ENCODE results near the gene RNU2-1. TPM values are rescaled to one million over a fixed set of nuclear protein-coding genes. Genes with fewer than 3 reads are reported as not detected.
A peak's percentile ranks its signal among the peaks of the same experiment; 100 is the strongest.
"Not testable (repeated sequence)": the region's sequence is repeated elsewhere in the genome, so short reads cannot be mapped to it uniquely, and the experiment has no call there.

RNU2-1 gene
- total RNA-seq, 1 donor = not detected

DNA sequence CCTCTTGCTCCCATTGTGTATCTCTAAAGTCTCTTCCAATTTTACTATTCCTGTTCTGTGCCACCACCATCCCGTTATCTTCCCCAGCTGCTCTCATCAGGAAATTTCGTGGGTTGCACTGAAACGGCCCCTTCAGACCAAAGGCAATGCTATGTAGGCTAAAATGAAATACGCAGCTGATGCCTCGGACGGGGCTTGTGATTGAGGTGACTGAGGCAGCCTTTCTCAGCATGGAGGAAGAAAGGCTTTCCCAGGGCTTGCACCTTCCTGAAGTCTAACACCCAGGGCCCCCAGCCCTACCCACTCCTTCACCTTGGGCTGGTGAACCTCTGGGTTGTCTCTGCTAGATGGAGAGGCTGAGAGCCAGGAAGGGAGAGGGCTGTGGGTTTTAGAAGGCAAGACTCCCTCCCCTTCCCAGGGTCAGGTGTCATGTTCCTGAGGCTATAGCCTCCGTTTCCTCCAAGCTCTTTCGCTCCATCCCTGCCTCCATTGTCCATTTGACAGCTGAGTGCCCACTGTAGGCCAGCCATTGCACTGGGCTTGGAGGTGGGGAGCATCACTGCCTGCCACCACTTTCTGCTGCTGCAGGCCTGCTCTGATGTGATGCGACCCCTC, 13.2 kb downstream of the RNU2-1 start:
- Histone ChIP-seq H3K9me3 (ENCODE audit: low read depth, low read length) (no peaks in the 10 kb centered on the region), H3K27me3 (ENCODE audit: insufficient read depth, low read length) (no peaks in the 10 kb centered on the region), H3K4me1 (ENCODE audit: insufficient read depth, low read length) (no peaks in the 10 kb centered on the region), H3K4me3 (ENCODE audit: low read length) (no peak overlapping the region)

DNA sequence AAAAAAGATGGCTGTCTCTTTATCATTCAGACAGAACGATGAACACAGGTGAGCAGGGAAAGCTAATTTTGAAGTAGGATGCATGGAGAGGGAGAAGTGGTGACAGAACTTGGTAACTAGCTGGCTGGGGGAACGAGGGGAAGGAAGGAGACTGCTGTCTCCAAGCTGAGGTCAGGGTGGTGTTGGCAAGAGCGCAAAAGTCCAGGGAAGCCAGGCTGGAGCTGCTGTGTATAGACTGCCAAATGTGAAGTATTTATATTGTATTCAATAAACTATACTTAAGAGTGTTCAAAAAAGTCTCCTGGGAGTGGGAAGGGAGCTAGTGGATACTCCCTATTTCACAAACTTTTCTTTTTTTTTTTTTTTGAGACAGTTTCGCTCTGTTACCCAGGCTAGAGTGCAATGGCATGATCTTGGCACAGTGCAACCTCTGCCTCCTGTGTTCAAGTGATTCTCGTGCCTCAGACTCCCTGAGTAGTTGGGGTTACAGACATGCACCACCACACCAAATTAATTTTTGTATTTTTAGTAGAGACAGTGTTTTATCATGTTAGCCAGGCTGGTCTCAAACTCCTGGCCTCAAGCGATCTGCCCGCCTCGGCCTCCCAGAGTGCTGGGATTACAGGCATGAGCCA, 13.9 kb downstream of the RNU2-1 start:
- H3K27me3 ChIP-seq (ENCODE audit: insufficient read depth, low read length) = no peaks in the 10 kb centered on the region
- no peaks in the 10 kb centered on the region for H3K4me1 ChIP-seq (ENCODE audit: insufficient read depth, low read length)
- no peaks in the 10 kb centered on the region for H3K9me3 ChIP-seq (ENCODE audit: low read depth, low read length)
- H3K4me3 ChIP-seq (ENCODE audit: low read length) = no peak overlapping the region

- no peaks in the 10 kb centered on the region for H3K9me3 ChIP-seq (ENCODE audit: low read depth, low read length)
- H3K4me3 ChIP-seq (ENCODE audit: low read length) = no peak overlapping the region
- no peaks in the 10 kb centered on the region for H3K27me3 ChIP-seq (ENCODE audit: insufficient read depth, low read length)
- peaks cover under 1% of the 10 kb centered on the region for H3K4me1 ChIP-seq (ENCODE audit: insufficient read depth, low read length)
Measured at GRCh38 chr17:43219001-43219400, 14.8 kb downstream of the RNU2-1 start.

- H3K9me3 ChIP-seq (ENCODE audit: low read depth, low read length) = no peaks in the 10 kb centered on the region
- H3K27me3 ChIP-seq (ENCODE audit: insufficient read depth, low read length) = no peaks in the 10 kb centered on the region
- H3K4me3 ChIP-seq (ENCODE audit: low read length) = no peak overlapping the region
- peaks cover 14% of the 10 kb centered on the region for H3K4me1 ChIP-seq (ENCODE audit: insufficient read depth, low read length)
Measured at GRCh38 chr17:43217614-43218087, 16.1 kb downstream of the RNU2-1 start.

DNA sequence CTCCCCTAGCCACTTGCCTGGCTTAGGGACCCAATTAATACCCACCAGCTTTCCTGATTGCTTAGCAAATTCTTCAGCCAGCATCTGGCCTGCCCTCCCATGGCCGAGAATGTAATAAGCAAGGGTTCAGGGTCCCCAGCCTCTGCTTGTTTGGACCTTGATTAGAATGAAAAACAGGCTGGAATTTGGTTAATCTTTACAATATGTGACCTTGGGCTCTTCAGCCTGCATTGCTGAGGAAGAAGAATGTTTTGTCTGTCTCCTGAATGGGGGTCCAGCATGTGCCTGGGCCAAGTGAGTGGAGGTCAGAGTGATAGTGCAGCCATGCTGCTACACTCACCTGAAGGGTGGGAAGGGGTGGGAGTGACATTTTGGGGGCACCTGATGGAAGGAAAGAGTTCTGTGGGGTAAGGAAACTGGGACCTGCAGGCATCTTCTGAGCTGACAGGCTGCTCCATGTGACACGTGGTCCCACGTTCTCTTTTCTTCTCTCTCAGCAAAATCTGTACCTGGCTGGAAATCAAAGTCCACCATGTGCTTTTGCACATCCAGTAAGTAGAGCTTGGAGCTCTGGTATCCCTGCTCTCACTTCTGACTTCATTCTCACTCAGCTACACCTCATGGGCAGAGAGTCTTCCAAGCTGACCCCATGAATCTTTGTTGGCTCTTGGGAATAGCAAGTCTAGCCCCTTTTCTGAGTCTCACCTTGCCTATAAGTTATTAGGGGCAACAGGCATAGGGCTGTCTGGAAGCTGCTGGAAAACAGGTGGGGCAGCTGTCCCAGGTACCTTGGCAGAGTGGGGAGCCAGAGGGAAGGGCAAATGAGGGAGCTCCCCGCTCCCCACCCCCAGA, 16.8 kb downstream of the RNU2-1 start:
- Histone ChIP-seq H3K9me3 (ENCODE audit: low read depth, low read length) (no peaks in the 10 kb centered on the region), H3K4me3 (ENCODE audit: low read length) (no peak overlapping the region), H3K27me3 (ENCODE audit: insufficient read depth, low read length) (no peaks in the 10 kb centered on the region), H3K4me1 (ENCODE audit: insufficient read depth, low read length) (peaks cover 20% of the 10 kb centered on the region)

- Histone ChIP-seq H3K27me3 (ENCODE audit: insufficient read depth, low read length) (no peaks in the 10 kb centered on the region), H3K4me3 (ENCODE audit: low read length) (no peak overlapping the region), H3K4me1 (ENCODE audit: insufficient read depth, low read length) (peaks cover 23% of the 10 kb centered on the region), H3K9me3 (ENCODE audit: low read depth, low read length) (no peaks in the 10 kb centered on the region)
Measured at GRCh38 chr17:43216369-43216761, 17.4 kb downstream of the RNU2-1 start.

DNA sequence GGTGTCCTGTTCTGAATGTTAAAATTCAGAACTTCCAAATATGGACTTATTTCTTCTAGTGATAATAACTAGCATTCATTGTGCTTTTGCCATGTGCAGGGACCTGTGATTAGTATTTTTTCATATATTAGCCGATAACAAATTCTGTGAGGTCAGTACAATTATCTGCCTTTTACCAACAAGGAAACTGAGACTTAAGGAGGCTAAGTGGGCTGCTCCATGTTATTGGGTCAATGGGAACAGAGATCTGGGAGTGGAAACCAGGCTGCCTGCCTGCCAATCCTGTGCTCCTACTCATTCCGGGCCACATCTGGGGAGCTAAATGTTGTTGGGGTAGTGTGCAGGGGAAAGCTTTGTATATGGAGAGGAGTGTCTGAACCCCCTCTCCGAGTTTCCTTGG, 18.4 kb downstream of the RNU2-1 start:
- Histone ChIP-seq H3K4me3 (ENCODE audit: low read length) (no peak overlapping the region), H3K4me1 (ENCODE audit: insufficient read depth, low read length) (peaks cover 33% of the 10 kb centered on the region), H3K27me3 (ENCODE audit: insufficient read depth, low read length) (no peaks in the 10 kb centered on the region), H3K9me3 (ENCODE audit: low read depth, low read length) (no peaks in the 10 kb centered on the region)

DNA sequence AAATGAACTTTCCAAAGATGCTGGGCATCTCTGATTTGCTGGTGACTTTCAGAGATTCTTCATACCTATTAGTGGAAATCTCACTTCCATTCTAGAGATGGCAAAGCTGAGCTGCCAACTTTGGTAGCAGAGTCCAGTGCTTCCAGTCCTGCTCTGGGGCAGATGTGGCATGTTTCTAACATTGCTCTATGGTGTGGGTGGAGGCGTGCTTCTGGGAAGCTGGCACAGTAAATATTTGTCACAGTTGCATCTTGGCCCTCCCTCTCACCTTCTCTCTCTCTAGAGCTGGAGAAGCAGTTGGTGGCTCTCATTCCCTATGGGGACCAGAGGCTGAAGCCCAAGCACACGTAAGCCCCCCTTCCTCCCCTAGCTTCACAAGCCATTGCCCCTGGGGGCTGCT, 20.2 kb downstream of the RNU2-1 start:
- Histone ChIP-seq H3K9me3 (ENCODE audit: low read depth, low read length) (no peaks in the 10 kb centered on the region), H3K4me3 (ENCODE audit: low read length) (no peak overlapping the region), H3K4me1 (ENCODE audit: insufficient read depth, low read length) (peaks cover 33% of the 10 kb centered on the region), H3K27me3 (ENCODE audit: insufficient read depth, low read length) (no peaks in the 10 kb centered on the region)

- peak overlapping the region; percentile 66 for H3K4me3 ChIP-seq (ENCODE audit: low read length)
- no peaks in the 10 kb centered on the region for H3K9me3 ChIP-seq (ENCODE audit: low read depth, low read length)
- H3K4me1 ChIP-seq (ENCODE audit: insufficient read depth, low read length) = peaks cover 33% of the 10 kb centered on the region
- H3K27me3 ChIP-seq (ENCODE audit: insufficient read depth, low read length) = no peaks in the 10 kb centered on the region
Measured at GRCh38 chr17:43212641-43213490, 20.9 kb downstream of the RNU2-1 start.

GRCh38 chr17:43211480-43212402, 22.0 kb downstream of the RNU2-1 start, which contains the start of gene TMEM106A:
Gene TMEM106A (plus strand): TSS chr17:43211875. CDS start chr17:43213042, 1,167 bp downstream.
- no peaks in the 10 kb centered on the region for H3K9me3 ChIP-seq (ENCODE audit: low read depth, low read length)
- H3K4me1 ChIP-seq (ENCODE audit: insufficient read depth, low read length) = peaks cover 33% of the 10 kb centered on the region
- H3K27me3 ChIP-seq (ENCODE audit: insufficient read depth, low read length) = no peaks in the 10 kb centered on the region
- H3K4me3 ChIP-seq (ENCODE audit: low read length) = peak within 1 kb of the TSS; percentile 66

DNA sequence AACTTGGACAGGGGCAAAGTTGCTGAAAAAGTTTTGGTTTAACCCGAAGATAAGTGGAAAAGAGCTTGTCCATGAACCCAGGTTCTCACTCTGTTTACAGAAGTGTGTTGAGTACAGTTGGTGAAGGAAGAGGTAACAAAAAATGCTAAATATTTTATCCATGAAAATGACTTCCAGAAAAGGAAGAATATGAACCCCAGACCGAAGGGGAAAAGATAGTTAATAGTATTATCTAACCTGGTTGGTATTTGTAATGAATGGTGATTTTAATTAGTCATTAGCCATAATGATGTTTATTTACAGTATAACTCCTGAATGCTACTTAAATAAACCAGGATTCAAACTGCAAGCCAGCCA, 22.7 kb downstream of the RNU2-1 start:
- Histone ChIP-seq H3K9me3 (ENCODE audit: low read depth, low read length) (no peaks in the 10 kb centered on the region), H3K4me1 (ENCODE audit: insufficient read depth, low read length) (peaks cover 33% of the 10 kb centered on the region), H3K27me3 (ENCODE audit: insufficient read depth, low read length) (no peaks in the 10 kb centered on the region), H3K4me3 (ENCODE audit: low read length) (peak overlapping the region; percentile 66)

DNA sequence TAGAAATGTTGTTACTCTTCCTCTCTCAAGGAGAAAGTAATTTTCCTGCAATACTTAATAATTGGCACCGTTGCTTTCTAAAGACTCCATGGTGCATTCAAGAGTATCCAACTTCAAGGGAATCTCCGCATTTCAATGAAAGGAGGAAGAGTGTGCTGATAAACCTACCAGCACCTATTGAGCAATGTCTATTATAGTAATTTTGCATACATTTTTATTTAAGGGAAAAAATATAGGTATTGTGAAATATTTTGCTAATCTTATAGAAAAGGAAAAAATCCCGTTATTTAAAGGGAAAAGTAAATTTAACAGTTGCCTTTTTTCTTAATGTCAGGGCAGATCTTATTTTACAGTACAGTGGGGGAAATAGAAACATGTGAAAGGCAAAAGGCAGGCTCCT, 23.2 kb downstream of the RNU2-1 start:
- Histone ChIP-seq H3K4me3 (ENCODE audit: low read length) (peak overlapping the region; percentile 66), H3K9me3 (ENCODE audit: low read depth, low read length) (no peaks in the 10 kb centered on the region), H3K4me1 (ENCODE audit: insufficient read depth, low read length) (peaks cover 33% of the 10 kb centered on the region), H3K27me3 (ENCODE audit: insufficient read depth, low read length) (no peaks in the 10 kb centered on the region)

- not testable (repeated sequence) for H3K27me3 ChIP-seq (ENCODE audit: insufficient read depth, low read length); H3K4me3 ChIP-seq (ENCODE audit: low read length); H3K9me3 ChIP-seq (ENCODE audit: low read depth, low read length); H3K4me1 ChIP-seq (ENCODE audit: insufficient read depth, low read length)
Measured at GRCh38 chr17:43203013-43203412, 30.8 kb downstream of the RNU2-1 start.

DNA sequence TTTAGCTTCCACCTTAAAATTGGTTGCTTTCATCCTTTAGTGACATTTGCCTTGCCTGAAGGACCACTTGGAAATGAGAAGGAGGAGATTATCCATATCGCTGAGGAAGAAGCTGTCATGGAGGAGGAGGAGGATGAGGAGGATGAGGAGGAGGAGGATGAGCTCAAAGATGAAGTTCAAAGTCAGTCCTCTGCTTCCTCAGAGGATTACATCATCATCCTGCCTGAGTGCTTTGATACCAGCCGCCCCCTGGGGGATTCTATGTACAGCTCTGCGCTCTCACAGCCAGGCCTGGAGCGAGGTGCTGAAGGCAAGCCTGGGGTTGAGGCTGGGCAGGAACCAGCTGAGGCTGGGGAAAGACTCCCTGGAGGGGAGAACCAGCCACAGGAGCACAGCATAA, 33.6 kb downstream of the RNU2-1 start:
- Histone ChIP-seq H3K9me3 (ENCODE audit: low read depth, low read length) (no peaks in the 10 kb centered on the region), H3K4me1 (ENCODE audit: insufficient read depth, low read length) (no peaks in the 10 kb centered on the region), H3K4me3 (ENCODE audit: low read length) (no peak overlapping the region), H3K27me3 (ENCODE audit: insufficient read depth, low read length) (no peaks in the 10 kb centered on the region)
